Adrenal gland (tissue), 12 donors: ENCODE results near the gene GNPAT. TPM values are rescaled to one million over a fixed set of nuclear protein-coding genes. Genes with fewer than 3 reads are reported as not detected.
"Not testable (repeated sequence)": the region's sequence is repeated elsewhere in the genome, so short reads cannot be mapped to it uniquely, and the experiment has no call there.

Experiments
- DNase-seq, 7 donors: peaks; one replicate each; pipeline ENCODE4 v3.0.0-alpha.2; 2019 to 2020
- H3K27ac ChIP-seq, 5 donors: fragments of 200-600 bp; sonication (generic) in 4 of 5; 1 replicate in 3 of 5; 2 replicates in 2 of 5; pipeline versions ENCODE4 v1.5.1 to v1.8.0; 2016 to 2020; ENCODE audit warnings: mild to moderate bottlenecking in 1 of 5
- H3K27me3 ChIP-seq: fragments of 200-600 bp; 2 replicates; pipeline ENCODE4 v1.8.0; 2021
- H3K36me3 ChIP-seq, 2 donors: fragments of 200-600 bp; replicated peaks in 1 of 2; 1 replicate in 1 of 2; 2 replicates in 1 of 2; pipeline versions ENCODE4 v1.5.1 to v1.8.0; 2018 to 2022
- H3K4me1 ChIP-seq, 2 donors: fragments of 200-600 bp; replicated peaks in 1 of 2; 1 replicate in 1 of 2; 2 replicates in 1 of 2; pipeline versions ENCODE4 v1.5.1 to v1.8.0; 2018 to 2021
- H3K4me3 ChIP-seq, 4 donors: fragments of 200-600 bp; sonication (generic) in 3 of 4; one replicate each; pipeline ENCODE4 v1.5.1; 2016 to 2018
- H3K9me3 ChIP-seq, 3 donors: fragments of 200-600 bp; sonication (generic) in 1 of 3; replicated peaks in 1 of 3; 1 replicate in 2 of 3; 2 replicates in 1 of 3; pipeline versions ENCODE4 v1.5.1 to v1.8.0; 2016 to 2021
- POLR2A ChIP-seq, 2 donors: fragments of 450-650 bp; IDR thresholded peaks; one replicate each; pipeline ENCODE4 v1.6.1; 2017; ENCODE audit warnings: antibody characterized with exemption in 2 of 2, mild to moderate bottlenecking in 2 of 2, moderate library complexity in 1 of 2
- WGBS, 4 donors: extraction: QIAGEN DNeasy Blood & Tissue Kit in 2 of 4; methylation state at CpG; one replicate each; pipeline versions ENCODE4 v1.1.5 to v1.1.7; 2013 to 2017; 5-methylcytosine and 5-hydroxymethylcytosine counted together
- intact Hi-C, 2 donors: fragments of 100-400 bp; cut with DNase I; formaldehyde crosslinking; loops; one replicate each; pipeline versions ENCODE4 v1.14.1 to v1.15.0; 2022 to 2023
- polyA plus RNA-seq, 3 donors: library from polyadenylated mRNA; stranded (reverse); fragments of 200-250 nt in 2 of 3; fragments of 350-450 nt in 1 of 3; fragmentation: Illumina TruSeq in 1 of 3; extraction: RNeasy Lipid Tissue Mini Kit (QIAGEN cat#74804) in 1 of 3; gene quantifications; one replicate each; pipeline ENCODE4 v1.2.3, GENCODE V29; 2013 to 2014
- total RNA-seq, 9 donors: library from RNA; depleted of rRNA in 4 of 9; stranded (reverse); fragments of >200 nt in 4 of 9; fragments of 120-200 nt in 1 of 9; fragmentation: NEBNext Ultra II Directional in 1 of 9; extraction: Animal tissue kit (Norgen Biotek cat#: 25700) in 1 of 9; gene quantifications; one replicate each; pipeline versions ENCODE4 v1.1.0 to v1.2.4, GENCODE V29; 2013 to 2023
- TF ChIP-seq, protein P1 (sequence below), 6 experiments: fragments of 450-650 bp in 4 of 6; fragments of 200-600 bp in 2 of 6; sonication (generic) in 1 of 6; IDR thresholded peaks; 1 replicate in 5 of 6; 2 replicates in 1 of 6; pipeline versions ENCODE4 v1.5.1 to v1.8.0; 2016 to 2021; ENCODE audit warnings: antibody characterized with exemption in 6 of 6, mild to moderate bottlenecking in 2 of 6, moderate library complexity in 1 of 6
- donor health status: healthy with polysubstance abuse.
- donor health status: Bipolar disorder and iron deficiency.
- donor health status: DM: yes; HTN: yes; CAD: no.
- donor health status: DM: no; HTN: no; CAD: no.
- donor health status: DM: no; HTN: no; CAD: no.
- donor health status: DM: yes; HTN: yes; CAD: no.

The GNPAT gene
- total and polyA plus RNA-seq, 12 donors, result 27.0 to 91.9 (median 49.7) TPM

DNA sequence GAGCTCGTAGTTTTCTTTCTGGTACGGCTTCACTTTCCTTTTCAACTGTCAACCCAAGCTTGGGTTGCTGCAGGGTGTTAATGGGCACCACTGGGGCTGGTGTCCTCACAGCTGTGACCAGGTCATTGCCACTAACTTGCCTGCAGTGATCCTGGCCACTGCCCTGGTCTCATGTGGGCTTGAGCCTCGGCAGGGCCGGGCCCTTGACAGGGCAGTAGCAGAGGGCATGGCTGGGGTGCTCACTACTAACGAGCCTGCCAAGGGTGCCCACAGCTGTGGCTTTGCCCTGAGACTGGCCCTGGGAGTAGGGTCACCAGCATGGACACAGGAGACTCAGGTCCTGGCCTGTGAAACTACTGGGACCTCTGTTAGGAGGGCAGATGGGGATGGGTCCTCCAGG, 31.5 kb upstream of the GNPAT start:
- no peaks in the 10 kb centered on the region for H3K27me3 ChIP-seq
- no peak for TF ChIP-seq POLR2A (IDR thresholded peaks at IDR 0.05)
- no peaks in the 10 kb centered on the region for H3K4me1 ChIP-seq
- H3K27ac ChIP-seq, result no peak overlapping the region
- DNase-seq, result no peak
- H3K36me3 ChIP-seq, result no peaks in the 10 kb centered on the region
- H3K4me3 ChIP-seq, result no peak overlapping the region
- 84 to 100% (median 92%) methylated on average over 1 to 5 of the region's 5 CpGs for WGBS, 4 donors
- intact Hi-C loops, result no loop called here
- H3K9me3 ChIP-seq, result no peaks in the 10 kb centered on the region

DNA sequence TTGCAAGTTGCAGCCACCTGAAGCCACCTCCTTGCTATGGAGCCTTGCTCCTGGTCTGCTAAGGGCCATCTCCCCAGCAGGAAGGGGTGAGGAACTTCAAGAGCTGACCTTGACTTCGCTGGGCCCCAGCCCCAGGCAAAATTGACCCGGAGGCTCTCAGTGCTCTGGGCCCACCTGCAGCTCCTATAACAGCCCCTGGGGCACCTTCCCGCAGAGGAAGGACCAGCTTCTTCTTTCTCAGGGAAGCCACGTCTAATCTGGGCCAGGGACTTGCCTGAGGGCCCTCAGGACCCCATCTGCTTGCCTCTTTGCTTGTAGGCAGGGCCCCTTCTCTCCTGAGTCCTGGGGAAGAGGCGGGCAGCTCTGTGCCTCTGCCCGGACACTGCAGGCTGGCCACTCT, 30.9 kb upstream of the GNPAT start:
- TF ChIP-seq, protein P1, sequence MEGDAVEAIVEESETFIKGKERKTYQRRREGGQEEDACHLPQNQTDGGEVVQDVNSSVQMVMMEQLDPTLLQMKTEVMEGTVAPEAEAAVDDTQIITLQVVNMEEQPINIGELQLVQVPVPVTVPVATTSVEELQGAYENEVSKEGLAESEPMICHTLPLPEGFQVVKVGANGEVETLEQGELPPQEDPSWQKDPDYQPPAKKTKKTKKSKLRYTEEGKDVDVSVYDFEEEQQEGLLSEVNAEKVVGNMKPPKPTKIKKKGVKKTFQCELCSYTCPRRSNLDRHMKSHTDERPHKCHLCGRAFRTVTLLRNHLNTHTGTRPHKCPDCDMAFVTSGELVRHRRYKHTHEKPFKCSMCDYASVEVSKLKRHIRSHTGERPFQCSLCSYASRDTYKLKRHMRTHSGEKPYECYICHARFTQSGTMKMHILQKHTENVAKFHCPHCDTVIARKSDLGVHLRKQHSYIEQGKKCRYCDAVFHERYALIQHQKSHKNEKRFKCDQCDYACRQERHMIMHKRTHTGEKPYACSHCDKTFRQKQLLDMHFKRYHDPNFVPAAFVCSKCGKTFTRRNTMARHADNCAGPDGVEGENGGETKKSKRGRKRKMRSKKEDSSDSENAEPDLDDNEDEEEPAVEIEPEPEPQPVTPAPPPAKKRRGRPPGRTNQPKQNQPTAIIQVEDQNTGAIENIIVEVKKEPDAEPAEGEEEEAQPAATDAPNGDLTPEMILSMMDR (IDR thresholded peaks at IDR 0.05), result no peak
- no peak for TF ChIP-seq POLR2A (IDR thresholded peaks at IDR 0.05)
- no peak overlapping the region for H3K4me3 ChIP-seq
- WGBS, 4 donors, result 86 to 100% (median 91%) methylated on average over 2 to 6 of the region's 6 CpGs
- H3K36me3 ChIP-seq, result no peaks in the 10 kb centered on the region
- H3K27me3 ChIP-seq, result no peaks in the 10 kb centered on the region
- H3K4me1 ChIP-seq, result no peaks in the 10 kb centered on the region
- intact Hi-C loops, result loop anchor here (2.0 to 10.0 kb wide), 5 partner anchors 115 to 415 kb away; no protein-coding TSS in a partner anchor
- H3K27ac ChIP-seq, result no peak overlapping the region
- DNase-seq, result no peak
- no peaks in the 10 kb centered on the region for H3K9me3 ChIP-seq

DNA sequence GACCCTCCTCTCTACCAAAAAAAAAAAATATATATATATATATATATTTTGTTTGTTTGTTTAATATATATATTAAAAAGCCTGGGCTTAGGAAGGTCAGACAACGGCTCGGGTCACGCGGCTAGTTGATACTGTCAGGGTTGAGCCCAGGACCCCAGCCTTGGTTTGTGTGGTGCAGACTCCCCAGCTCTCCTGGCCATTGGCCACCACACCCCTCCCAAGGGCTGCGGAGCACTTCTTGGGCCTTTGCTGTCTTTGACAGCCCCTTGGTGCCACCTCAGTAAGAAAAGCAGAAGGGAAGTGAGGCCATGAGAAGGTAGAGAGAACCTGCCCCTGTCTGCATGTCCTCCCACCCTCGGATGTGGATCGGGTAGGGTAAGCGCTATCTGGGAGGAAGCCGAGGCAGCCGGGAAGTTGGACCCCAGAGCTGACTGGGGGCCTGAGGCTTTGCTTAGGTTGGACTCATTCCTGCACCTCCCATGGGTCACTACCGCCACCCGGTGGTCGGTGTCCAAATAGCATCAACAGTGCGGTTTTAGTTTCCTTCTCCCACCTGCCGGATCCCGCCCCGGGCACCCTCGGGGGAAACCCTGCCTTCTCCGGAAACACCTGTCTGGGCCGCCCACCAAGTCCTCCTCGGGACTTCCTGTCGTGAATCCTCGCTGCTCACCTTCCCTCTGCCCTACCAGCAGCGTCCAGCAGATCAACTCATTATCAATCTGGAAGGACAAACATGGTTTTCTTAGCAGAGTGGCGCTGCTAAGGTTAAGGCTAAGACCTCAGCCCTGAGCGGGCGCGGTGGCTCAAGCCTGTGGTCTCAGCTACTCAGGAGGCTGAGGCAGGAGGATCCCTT, 29.8 kb upstream of the GNPAT start:
- Histone ChIP-seq H3K27ac (no peak overlapping the region), H3K4me3 (peak overlapping the region in 3 of 4 donors; percentile 28 to 75 (median 52)), H3K9me3 (no peaks in the 10 kb centered on the region), H3K36me3 (no peaks in the 10 kb centered on the region), H3K27me3 (no peaks in the 10 kb centered on the region), H3K4me1 (no peaks in the 10 kb centered on the region)
- intact Hi-C loops, result loop anchor here (2.0 to 10.0 kb wide), 5 partner anchors 116 to 416 kb away; no protein-coding TSS in a partner anchor
- no peak for TF ChIP-seq POLR2A (IDR thresholded peaks at IDR 0.05)
- TF ChIP-seq, protein P1 (IDR thresholded peaks at IDR 0.05), result peak; percentile 87 to 95 (median 92)
- DNase-seq, result peak; percentile 62 to 90 (median 79)
- 16 to 17% (median 16%) methylated on average over 26 to 28 of the region's 28 CpGs for WGBS, 4 donors

DNA sequence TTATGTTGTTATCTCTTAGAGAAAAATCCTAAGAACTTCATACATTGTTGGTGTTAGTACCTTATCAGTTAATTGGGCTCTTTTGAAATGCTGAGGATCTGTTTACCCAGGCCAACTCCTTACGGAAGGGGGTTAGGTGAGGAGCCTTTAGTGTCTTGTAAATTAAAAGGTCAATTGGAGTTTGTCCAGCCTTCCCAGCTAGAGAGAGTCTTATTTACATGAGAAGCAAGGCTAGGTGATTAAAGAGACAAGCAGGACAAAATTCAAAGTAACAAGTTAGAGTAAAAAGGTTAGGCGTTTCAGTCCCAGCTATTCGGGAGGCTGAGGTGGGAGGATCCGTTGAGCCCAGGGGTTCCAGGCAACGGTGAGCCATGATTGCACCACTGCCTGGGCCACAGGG, 28.7 kb upstream of the GNPAT start:
- not testable (repeated sequence) for H3K27ac ChIP-seq, H3K27me3 ChIP-seq, H3K4me1 ChIP-seq, H3K9me3 ChIP-seq, H3K36me3 ChIP-seq, H3K4me3 ChIP-seq, DNase-seq
- WGBS, 4 donors, result 63 to 74% (median 67%) methylated on average over 5 of the region's 5 CpGs
- intact Hi-C loops, result loop anchor here (5.0 to 10.0 kb wide), 4 partner anchors 118 to 418 kb away; no protein-coding TSS in a partner anchor

DNA sequence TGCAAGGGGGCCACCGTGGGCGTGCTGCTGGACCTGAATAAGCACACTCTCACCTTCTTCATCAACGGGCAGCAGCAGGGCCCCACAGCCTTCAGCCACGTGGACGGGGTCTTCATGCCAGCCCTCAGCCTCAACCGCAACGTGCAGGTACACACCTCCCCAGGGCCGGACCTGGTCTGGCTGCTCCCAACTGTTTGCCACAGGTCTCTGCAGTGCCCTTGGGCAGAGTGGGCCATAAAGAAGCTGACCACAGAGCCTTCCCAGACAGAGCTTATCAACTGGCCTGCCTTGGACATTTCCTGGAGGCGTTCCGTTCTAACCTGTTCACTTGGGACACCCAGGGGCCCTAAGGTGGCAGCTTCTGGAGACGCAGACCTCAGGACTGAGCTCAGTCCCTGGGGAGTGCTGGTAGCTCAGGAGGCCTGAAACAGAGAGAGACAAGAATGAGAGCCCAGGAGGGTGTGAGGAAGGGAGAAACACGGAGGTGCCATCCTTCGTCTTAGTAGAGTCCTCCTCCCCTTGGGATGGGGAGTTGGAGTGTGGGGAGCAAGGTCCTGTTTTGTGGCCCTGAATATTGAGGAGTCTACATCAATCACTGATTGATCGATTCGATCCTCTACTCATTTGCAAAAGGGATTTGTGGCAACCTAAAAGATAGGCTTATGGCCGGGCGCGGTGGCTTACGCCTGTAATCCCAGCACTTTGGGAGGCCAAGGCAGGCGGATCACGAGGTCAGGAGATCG, 27.0 kb upstream of the GNPAT start:
- Histone ChIP-seq H3K27ac (no peak overlapping the region), H3K27me3 (no peaks in the 10 kb centered on the region), H3K36me3 (no peaks in the 10 kb centered on the region), H3K9me3 (no peaks in the 10 kb centered on the region), H3K4me1 (no peaks in the 10 kb centered on the region), H3K4me3 (no peak overlapping the region)
- TF ChIP-seq, protein P1 (IDR thresholded peaks at IDR 0.05), result no peak
- no peak for TF ChIP-seq POLR2A (IDR thresholded peaks at IDR 0.05)
- no peak for DNase-seq
- intact Hi-C loops, result loop anchor here (5.0 to 10.0 kb wide), 4 partner anchors 119 to 419 kb away; no protein-coding TSS in a partner anchor
- 84 to 94% (median 88%) methylated on average over 19 to 22 of the region's 22 CpGs for WGBS, 4 donors
